Small intestine (tissue), 7 donors: ENCODE results near the gene TCFL5. TPM values are rescaled to one million over a fixed set of nuclear protein-coding genes. Genes with fewer than 3 reads are reported as not detected.

Experiments used
- DNase-seq, 2 donors: peaks; one replicate each; pipeline versions ENCODE4 v3.0.0 to v3.0.0-alpha.2; 2013
- FAIRE-seq: peaks from 2 replicates; lab custom pipeline; 2012; peaks lifted over from hg19 to GRCh38; lab: Jason Lieb, UNC
- H3K27ac ChIP-seq, 3 donors: one replicate each; pipeline ENCODE4 v1.5.1; 2013; ENCODE audit warnings: low read length in 2 of 3, mild to moderate bottlenecking in 2 of 3, control low read depth in 1 of 3, inconsistent platforms in 1 of 3, low read depth in 1 of 3, moderate library complexity in 1 of 3
- H3K27me3 ChIP-seq, 3 donors: one replicate each; pipeline ENCODE4 v1.6.1; 2013; ENCODE audit warnings: low read length in 3 of 3, inconsistent platforms in 1 of 3; ENCODE audit not compliant: control insufficient read depth in 3 of 3, insufficient read depth in 3 of 3
- H3K36me3 ChIP-seq, 3 donors: one replicate each; pipeline ENCODE4 v1.6.1; 2013; ENCODE audit warnings: low read length in 3 of 3, inconsistent platforms in 1 of 3, low read depth in 1 of 3, mild to moderate bottlenecking in 1 of 3, moderate library complexity in 1 of 3; ENCODE audit not compliant: control insufficient read depth in 3 of 3, insufficient read depth in 2 of 3
- H3K4me1 ChIP-seq, 3 donors: one replicate each; pipeline ENCODE4 v1.6.1; 2013; ENCODE audit warnings: low read length in 2 of 3, inconsistent platforms in 1 of 3, low read depth in 1 of 3, mild to moderate bottlenecking in 1 of 3, moderate library complexity in 1 of 3; ENCODE audit not compliant: control insufficient read depth in 3 of 3, insufficient read depth in 2 of 3
- H3K4me3 ChIP-seq, 3 donors: one replicate each; pipeline ENCODE4 v1.5.1; 2013; ENCODE audit warnings: low read length in 3 of 3, control low read depth in 1 of 3, inconsistent platforms in 1 of 3, low read depth in 1 of 3, mild to moderate bottlenecking in 1 of 3, moderate library complexity in 1 of 3
- H3K9me3 ChIP-seq, 2 donors: one replicate each; pipeline ENCODE4 v1.6.1; 2013; ENCODE audit warnings: low read depth in 1 of 2, low read length in 1 of 2; ENCODE audit not compliant: control insufficient read depth in 2 of 2, insufficient read depth in 1 of 2
- WGBS, 3 donors: extraction: QIAGEN DNeasy Blood & Tissue Kit; methylation state at CpG; one replicate each; pipeline ENCODE4 v1.1.7; 2013; 5-methylcytosine and 5-hydroxymethylcytosine counted together
- polyA plus RNA-seq, 4 donors: library from polyadenylated mRNA; stranded (reverse) in 3 of 4; unstranded in 1 of 4; fragments of 200-250 nt in 3 of 4; fragments of 120-200 nt in 1 of 4; gene quantifications; one replicate each; pipeline versions ENCODE4 v1.2.1 to v1.2.3, GENCODE V29; 2013
- donor health status: healthy with polysubstance abuse.
- donor health status: control.
- donor health status: control.
- donor health status: Bipolar disorder and iron deficiency.
- donor health status: healthy.

TCFL5 gene
- polyA plus RNA-seq, 4 donors: 4.2 to 5.7 (median 4.6) TPM

DNA sequence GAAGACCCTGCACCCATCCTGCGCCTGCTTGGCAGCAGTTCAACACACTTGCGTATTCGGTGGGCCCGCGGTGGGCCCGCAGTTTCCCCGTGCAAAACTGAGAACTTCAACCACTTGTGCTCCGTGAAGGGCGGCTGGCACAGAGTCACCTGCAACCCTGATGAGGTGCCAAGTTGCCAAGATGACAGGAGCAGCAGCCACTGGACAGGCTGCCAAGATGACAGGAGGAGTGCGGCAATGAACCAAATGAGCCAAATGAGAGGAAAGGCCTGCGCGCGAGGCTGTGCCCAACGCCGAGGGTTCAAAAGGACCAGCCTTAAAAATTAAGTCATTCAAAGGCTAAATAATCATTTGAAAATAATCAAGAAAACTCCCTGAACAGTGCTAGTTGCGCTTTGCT, 44.6 kb upstream of the TCFL5 start:
- no peak for FAIRE-seq
- DNase-seq: no peak
- WGBS, 3 donors: 93% methylated on average over 16 of the region's 16 CpGs
- H3K9me3 ChIP-seq: no peaks in the 10 kb centered on the region
- H3K27ac ChIP-seq: no peak overlapping the region
- H3K4me3 ChIP-seq: no peak overlapping the region
- peaks cover 45 to 89% (median 50%) of the 10 kb centered on the region in 3 donors for H3K36me3 ChIP-seq
- no peaks in the 10 kb centered on the region for H3K4me1 ChIP-seq
- H3K27me3 ChIP-seq: no peaks in the 10 kb centered on the region

GRCh38 chr20:62905536-62906117, 44.0 kb upstream of the TCFL5 start:
- 88 to 93% (median 91%) methylated on average over 17 of the region's 17 CpGs for WGBS, 3 donors
- no peak for FAIRE-seq
- Histone ChIP-seq H3K27ac (no peak overlapping the region), H3K4me1 (peaks cover 0 to 2% (median 0%) of the 10 kb centered on the region in 3 donors), H3K36me3 (peaks cover 39 to 87% (median 45%) of the 10 kb centered on the region in 3 donors), H3K4me3 (no peak overlapping the region), H3K9me3 (no peaks in the 10 kb centered on the region), H3K27me3 (no peaks in the 10 kb centered on the region)
- no peak for DNase-seq

DNA sequence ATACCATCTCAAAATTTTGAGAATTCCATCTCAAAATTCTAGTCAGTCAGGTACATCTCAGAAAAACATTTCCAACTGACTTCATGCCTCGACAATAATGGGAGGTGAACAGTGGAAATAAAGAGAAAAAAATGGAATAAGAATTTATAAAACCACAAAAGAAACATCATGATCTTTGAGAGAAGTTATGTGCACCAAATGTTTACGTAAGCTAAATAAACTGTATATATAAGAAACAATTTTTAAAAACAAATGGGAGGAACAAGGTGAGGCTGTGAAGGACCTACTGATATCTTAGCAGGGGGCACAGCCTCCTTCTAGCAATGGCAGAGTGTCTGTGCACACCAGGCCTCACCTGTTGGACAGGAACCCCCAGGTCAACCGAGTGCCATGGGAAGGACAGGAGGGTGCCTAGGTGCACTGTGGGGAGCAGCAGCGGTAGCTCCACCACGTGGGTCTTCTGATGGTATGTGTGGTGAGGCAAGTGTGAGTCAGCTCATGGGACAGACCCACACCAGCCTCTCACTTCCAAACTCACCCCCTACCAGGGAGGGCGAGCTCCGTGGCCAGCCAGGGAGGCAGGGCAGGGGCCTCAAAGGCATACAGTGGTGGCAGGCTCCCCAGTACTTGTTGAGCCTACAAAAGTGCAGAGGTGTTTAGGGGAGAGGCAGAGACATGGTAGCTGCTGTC, 41.4 kb upstream of the TCFL5 start:
- no peaks in the 10 kb centered on the region for H3K9me3 ChIP-seq
- H3K36me3 ChIP-seq: peaks cover 29 to 63% (median 35%) of the 10 kb centered on the region in 3 donors
- DNase-seq: no peak
- WGBS, 3 donors: 70 to 80% (median 76%) methylated on average over 7 of the region's 7 CpGs
- H3K4me1 ChIP-seq: peaks cover 3 to 25% (median 4%) of the 10 kb centered on the region in 3 donors
- no peak overlapping the region for H3K27ac ChIP-seq
- no peaks in the 10 kb centered on the region for H3K27me3 ChIP-seq
- FAIRE-seq: no peak
- no peak overlapping the region for H3K4me3 ChIP-seq

GRCh38 chr20:62901891-62902290, 40.3 kb upstream of the TCFL5 start:
- Histone ChIP-seq H3K4me1 (peaks cover 3 to 25% (median 4%) of the 10 kb centered on the region in 3 donors), H3K36me3 (peaks cover 25 to 52% (median 28%) of the 10 kb centered on the region in 3 donors), H3K27me3 (no peaks in the 10 kb centered on the region), H3K9me3 (no peaks in the 10 kb centered on the region), H3K4me3 (no peak overlapping the region), H3K27ac (no peak overlapping the region)
- 87 to 90% (median 89%) methylated on average over 11 of the region's 11 CpGs for WGBS, 3 donors
- DNase-seq (no peak), FAIRE-seq (no peak)

GRCh38 chr20:62900692-62901584, 39.3 kb upstream of the TCFL5 start:
- Histone ChIP-seq H3K4me1 (peaks cover 3 to 25% (median 4%) of the 10 kb centered on the region in 3 donors), H3K4me3 (no peak overlapping the region), H3K27me3 (no peaks in the 10 kb centered on the region), H3K36me3 (peaks cover 19 to 49% (median 21%) of the 10 kb centered on the region in 3 donors), H3K27ac (peak overlapping the region; percentile 8 to 81 (median 68)), H3K9me3 (no peaks in the 10 kb centered on the region)
- peak; percentile 57 to 71 for DNase-seq
- WGBS, 3 donors: 42 to 51% (median 49%) methylated on average over 20 of the region's 20 CpGs
- no peak for FAIRE-seq

GRCh38 chr20:62900052-62900691, 38.5 kb upstream of the TCFL5 start:
- H3K4me3 ChIP-seq: no peak overlapping the region
- 2 to 6% (median 3%) methylated on average over 11 of the region's 11 CpGs for WGBS, 3 donors
- H3K27me3 ChIP-seq: no peaks in the 10 kb centered on the region
- H3K4me1 ChIP-seq: peaks cover 3 to 25% (median 4%) of the 10 kb centered on the region in 3 donors
- H3K27ac ChIP-seq: peak overlapping the region; percentile 8 to 81 (median 68)
- peaks cover 15 to 49% (median 16%) of the 10 kb centered on the region in 3 donors for H3K36me3 ChIP-seq
- FAIRE-seq (no peak), DNase-seq (peak; percentile 67 to 81)
- H3K9me3 ChIP-seq: no peaks in the 10 kb centered on the region

DNA sequence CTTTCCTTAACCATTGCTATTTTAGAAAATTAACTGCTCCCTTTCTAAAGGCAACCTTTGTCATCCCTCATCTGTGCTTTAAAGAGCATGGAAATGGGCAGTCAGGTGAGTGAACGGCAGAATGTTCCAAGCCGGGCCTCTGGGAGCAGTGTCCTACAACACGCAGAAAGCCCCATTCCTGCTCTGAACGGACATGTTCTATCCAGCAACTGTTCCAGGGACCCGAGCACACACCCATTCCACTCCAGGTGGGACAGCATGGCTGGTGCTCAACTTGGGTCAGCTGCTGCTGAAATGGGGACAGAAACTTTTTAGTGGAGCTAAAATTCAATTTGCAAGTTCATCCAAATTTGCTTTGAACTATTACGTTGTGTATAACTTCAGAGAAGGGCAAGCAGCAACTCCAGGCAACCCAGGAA, 38.0 kb upstream of the TCFL5 start:
- no peaks in the 10 kb centered on the region for H3K27me3 ChIP-seq
- no peak overlapping the region for H3K4me3 ChIP-seq
- H3K27ac ChIP-seq: no peak overlapping the region
- H3K4me1 ChIP-seq: peaks cover 3 to 25% (median 4%) of the 10 kb centered on the region in 3 donors
- DNase-seq (peak; percentile 28 to 53), FAIRE-seq (no peak)
- H3K36me3 ChIP-seq: peaks cover 13 to 50% (median 15%) of the 10 kb centered on the region in 3 donors
- WGBS, 3 donors: 7 to 14% (median 10%) methylated on average over 6 of the region's 6 CpGs
- no peaks in the 10 kb centered on the region for H3K9me3 ChIP-seq
